Measurements from ENCODE around the gene ATAD3C. TPM values are rescaled to one million over a fixed set of nuclear protein-coding genes. Genes with fewer than 3 reads are reported as not detected.

The ATAD3C gene
- total and polyA plus RNA-seq, 10 of the 15 experiments (the other 5 are each of a cell fraction or from before 2014, with no cell fraction given): 0.03 to 3.1 (median 0.86) TPM

DNA sequence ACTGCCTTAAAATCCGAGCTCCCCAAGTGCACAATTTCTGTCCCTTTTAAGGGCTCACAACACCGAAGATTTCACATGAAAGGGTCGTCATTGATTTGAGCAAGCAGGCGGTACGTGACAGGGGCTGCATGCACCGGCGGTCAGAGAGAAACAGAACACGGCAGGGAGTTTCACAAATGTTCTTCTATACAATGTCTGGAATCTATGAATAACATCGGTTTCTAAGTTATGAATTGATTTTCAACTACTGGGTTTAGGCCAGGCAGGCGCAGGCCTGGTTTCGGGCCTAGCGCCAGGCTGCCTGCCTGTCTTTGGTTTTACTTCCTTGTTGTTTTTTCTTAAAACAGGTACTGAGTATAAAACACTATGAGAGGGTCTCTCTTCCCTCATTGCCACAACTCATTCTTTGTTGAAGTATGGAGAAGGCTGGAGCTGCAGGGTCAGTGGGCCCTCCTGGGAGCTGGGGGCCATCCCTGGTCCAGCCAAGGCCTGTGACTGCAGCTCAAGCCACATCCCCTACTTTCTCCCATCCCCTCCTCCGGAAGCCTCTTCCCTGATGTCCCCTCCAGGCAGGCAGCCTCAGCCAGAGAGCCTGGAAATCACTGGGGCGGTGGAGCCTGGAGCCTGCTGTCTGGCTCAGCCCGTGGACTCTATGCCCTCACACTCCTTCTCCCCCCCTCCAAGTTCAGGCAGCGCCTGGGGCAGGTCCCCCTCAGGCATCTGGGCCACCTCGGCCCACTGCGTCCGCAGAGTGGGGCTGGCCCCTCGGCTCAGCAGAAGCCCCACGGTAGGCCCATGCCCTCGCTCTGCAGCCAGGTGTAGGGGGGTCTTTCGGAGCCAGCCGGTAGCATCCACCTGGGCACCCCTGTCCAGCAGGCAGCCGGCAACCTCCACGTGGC is 30.8 kb upstream of the ATAD3C start:
- in situ Hi-C loops (cut with MboI): no loop called here
- H3K9me3 ChIP-seq (replicated peaks; ENCODE audit: control insufficient read depth, insufficient read depth, low read length): no peaks in the 10 kb centered on the region; the same call in 2 of the 3 replicates
- no peaks in the 10 kb centered on the region for H3K36me3 ChIP-seq (ENCODE audit: control insufficient read depth in 2 of 2, insufficient read depth in 2 of 2, low read length in 1 of 2)
- SMC1A ChIA-PET (ENCODE audit: uncharacterized antibody, unreplicated experiment): interaction anchor here (1.2 kb wide), 1 partner anchor 11 kb away, joined by 3 read pairs; no protein-coding TSS in a partner anchor
- POLR2A ChIA-PET: interaction anchor here (0.8 kb wide), 1 partner anchor 14 kb away, joined by 3 read pairs; no protein-coding TSS in a partner anchor
- peak overlapping the region; percentile 56; the same call in 1 of the 2 replicates for H3K9ac ChIP-seq (ENCODE audit: control insufficient read depth, insufficient read depth, low read length)
- H3K79me2 ChIP-seq (ENCODE audit: control insufficient read depth, insufficient read depth, low read length): no peaks in the 10 kb centered on the region
- CTCF ChIA-PET: no interaction called here
- DNase-seq (ENCODE audit: low read depth, low spot score) (no peak), FAIRE-seq (peak; percentile 52), ATAC-seq (peak; percentile 10; the same call in 1 of the 3 replicates)
- H3K4me2 ChIP-seq (ENCODE audit: control insufficient read depth, insufficient read depth): peak overlapping the region; percentile 79
- H2AFZ ChIP-seq (ENCODE audit: control insufficient read depth, low read depth, low read length): peak overlapping the region; percentile 82
- WGBS (ENCODE audit: insufficient coverage, insufficient replicate concordance, low lambda C conversion rate, missing lambda C conversion rate): 53% methylated on average over 26 of the region's 26 CpGs
- BruUV-seq (replicated peaks): TSS peak; percentile 63
- peaks cover 25% of the 10 kb centered on the region for H3K4me1 ChIP-seq (ENCODE audit: control insufficient read depth, insufficient read depth, low read length)
- H3K4me3 ChIP-seq: no peak overlapping the region
- no peaks in the 10 kb centered on the region for H4K20me1 ChIP-seq (ENCODE audit: control insufficient read depth, insufficient read depth)
- H3K27ac ChIP-seq (ENCODE audit: control insufficient read depth, insufficient read depth): peak overlapping the region; percentile 66
- no peaks in the 10 kb centered on the region for H3K27me3 ChIP-seq (replicated peaks in 1 of 2; ENCODE audit: control insufficient read depth in 2 of 2, insufficient read depth in 2 of 2, low read length in 1 of 2)
- intact Hi-C loops (cut with micrococcal nuclease; ENCODE audit: unreplicated experiment): no loop called here
- RAD21 ChIA-PET (ENCODE audit: unreplicated experiment): no interaction called here
- TF ChIP-seq NBN (IDR thresholded peaks at IDR 0.05) (no peak), CHD2 (IDR thresholded peaks at IDR 0.05; ENCODE audit: borderline replicate concordance, low read depth, low read length) (no peak), SUPT20H (IDR thresholded peaks at IDR 0.05; ENCODE audit: borderline replicate concordance, control insufficient read depth, low read depth, low read length) (no peak), EP300 (IDR thresholded peaks at IDR 0.05; ENCODE audit: borderline replicate concordance in 1 of 2, control insufficient read depth in 1 of 2, low read depth in 2 of 2, low read length in 2 of 2) (no peak), ZNF384 (IDR thresholded peaks at IDR 0.05; ENCODE audit: borderline replicate concordance, low read depth, low read length) (no peak), ASH2L (IDR thresholded peaks at IDR 0.05; ENCODE audit: borderline replicate concordance, low read depth) (no peak), SREBF2 (IDR thresholded peaks at IDR 0.05; ENCODE audit: low read length) (no peak), RAD51 (IDR thresholded peaks at IDR 0.05) (no peak), LARP7 (IDR thresholded peaks at IDR 0.05) (0 out of 2 replicates have a peak, but pooled peaks have one; percentile 22), SMC3 (IDR thresholded peaks at IDR 0.05; ENCODE audit: borderline replicate concordance, low read length) (no peak), SMAD5 (IDR thresholded peaks at IDR 0.05; ENCODE audit: low read depth) (no peak), NFXL1 (IDR thresholded peaks at IDR 0.05; ENCODE audit: borderline replicate concordance) (no peak), MYC (IDR thresholded peaks at IDR 0.05; ENCODE audit: insufficient read depth, insufficient read length, insufficient replicate concordance, low read length, severe bottlenecking) (no peak), SP1 (IDR thresholded peaks at IDR 0.05; ENCODE audit: low read depth, low read length) (no peak)
- TF ChIP-seq, protein P1, sequence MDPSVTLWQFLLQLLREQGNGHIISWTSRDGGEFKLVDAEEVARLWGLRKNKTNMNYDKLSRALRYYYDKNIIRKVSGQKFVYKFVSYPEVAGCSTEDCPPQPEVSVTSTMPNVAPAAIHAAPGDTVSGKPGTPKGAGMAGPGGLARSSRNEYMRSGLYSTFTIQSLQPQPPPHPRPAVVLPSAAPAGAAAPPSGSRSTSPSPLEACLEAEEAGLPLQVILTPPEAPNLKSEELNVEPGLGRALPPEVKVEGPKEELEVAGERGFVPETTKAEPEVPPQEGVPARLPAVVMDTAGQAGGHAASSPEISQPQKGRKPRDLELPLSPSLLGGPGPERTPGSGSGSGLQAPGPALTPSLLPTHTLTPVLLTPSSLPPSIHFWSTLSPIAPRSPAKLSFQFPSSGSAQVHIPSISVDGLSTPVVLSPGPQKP (IDR thresholded peaks at IDR 0.05; ENCODE audit: low read depth, low read length): no peak
- TF ChIP-seq, protein P2, sequence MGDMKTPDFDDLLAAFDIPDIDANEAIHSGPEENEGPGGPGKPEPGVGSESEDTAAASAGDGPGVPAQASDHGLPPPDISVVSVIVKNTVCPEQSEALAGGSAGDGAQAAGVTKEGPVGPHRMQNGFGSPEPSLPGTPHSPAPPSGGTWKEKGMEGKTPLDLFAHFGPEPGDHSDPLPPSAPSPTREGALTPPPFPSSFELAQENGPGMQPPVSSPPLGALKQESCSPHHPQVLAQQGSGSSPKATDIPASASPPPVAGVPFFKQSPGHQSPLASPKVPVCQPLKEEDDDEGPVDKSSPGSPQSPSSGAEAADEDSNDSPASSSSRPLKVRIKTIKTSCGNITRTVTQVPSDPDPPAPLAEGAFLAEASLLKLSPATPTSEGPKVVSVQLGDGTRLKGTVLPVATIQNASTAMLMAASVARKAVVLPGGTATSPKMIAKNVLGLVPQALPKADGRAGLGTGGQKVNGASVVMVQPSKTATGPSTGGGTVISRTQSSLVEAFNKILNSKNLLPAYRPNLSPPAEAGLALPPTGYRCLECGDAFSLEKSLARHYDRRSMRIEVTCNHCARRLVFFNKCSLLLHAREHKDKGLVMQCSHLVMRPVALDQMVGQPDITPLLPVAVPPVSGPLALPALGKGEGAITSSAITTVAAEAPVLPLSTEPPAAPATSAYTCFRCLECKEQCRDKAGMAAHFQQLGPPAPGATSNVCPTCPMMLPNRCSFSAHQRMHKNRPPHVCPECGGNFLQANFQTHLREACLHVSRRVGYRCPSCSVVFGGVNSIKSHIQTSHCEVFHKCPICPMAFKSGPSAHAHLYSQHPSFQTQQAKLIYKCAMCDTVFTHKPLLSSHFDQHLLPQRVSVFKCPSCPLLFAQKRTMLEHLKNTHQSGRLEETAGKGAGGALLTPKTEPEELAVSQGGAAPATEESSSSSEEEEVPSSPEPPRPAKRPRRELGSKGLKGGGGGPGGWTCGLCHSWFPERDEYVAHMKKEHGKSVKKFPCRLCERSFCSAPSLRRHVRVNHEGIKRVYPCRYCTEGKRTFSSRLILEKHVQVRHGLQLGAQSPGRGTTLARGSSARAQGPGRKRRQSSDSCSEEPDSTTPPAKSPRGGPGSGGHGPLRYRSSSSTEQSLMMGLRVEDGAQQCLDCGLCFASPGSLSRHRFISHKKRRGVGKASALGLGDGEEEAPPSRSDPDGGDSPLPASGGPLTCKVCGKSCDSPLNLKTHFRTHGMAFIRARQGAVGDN (IDR thresholded peaks at IDR 0.05): peak; percentile 89
- TF ChIP-seq, protein P3, sequence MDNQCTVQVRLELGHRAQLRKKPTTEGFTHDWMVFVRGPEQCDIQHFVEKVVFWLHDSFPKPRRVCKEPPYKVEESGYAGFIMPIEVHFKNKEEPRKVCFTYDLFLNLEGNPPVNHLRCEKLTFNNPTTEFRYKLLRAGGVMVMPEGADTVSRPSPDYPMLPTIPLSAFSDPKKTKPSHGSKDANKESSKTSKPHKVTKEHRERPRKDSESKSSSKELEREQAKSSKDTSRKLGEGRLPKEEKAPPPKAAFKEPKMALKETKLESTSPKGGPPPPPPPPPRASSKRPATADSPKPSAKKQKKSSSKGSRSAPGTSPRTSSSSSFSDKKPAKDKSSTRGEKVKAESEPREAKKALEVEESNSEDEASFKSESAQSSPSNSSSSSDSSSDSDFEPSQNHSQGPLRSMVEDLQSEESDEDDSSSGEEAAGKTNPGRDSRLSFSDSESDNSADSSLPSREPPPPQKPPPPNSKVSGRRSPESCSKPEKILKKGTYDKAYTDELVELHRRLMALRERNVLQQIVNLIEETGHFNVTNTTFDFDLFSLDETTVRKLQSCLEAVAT (IDR thresholded peaks at IDR 0.05): peak; percentile 52; the same call in 1 of the 2 replicates

All from GM12878 (cell line).